Measurements from ENCODE around the gene INTS14. TPM values are rescaled to one million over a fixed set of nuclear protein-coding genes. Genes with fewer than 3 reads are reported as not detected.

INTS14 gene
- total and polyA plus RNA-seq, 3 donors from 2014 or later, result 41.7 to 71.0 (median 65.7) TPM

DNA sequence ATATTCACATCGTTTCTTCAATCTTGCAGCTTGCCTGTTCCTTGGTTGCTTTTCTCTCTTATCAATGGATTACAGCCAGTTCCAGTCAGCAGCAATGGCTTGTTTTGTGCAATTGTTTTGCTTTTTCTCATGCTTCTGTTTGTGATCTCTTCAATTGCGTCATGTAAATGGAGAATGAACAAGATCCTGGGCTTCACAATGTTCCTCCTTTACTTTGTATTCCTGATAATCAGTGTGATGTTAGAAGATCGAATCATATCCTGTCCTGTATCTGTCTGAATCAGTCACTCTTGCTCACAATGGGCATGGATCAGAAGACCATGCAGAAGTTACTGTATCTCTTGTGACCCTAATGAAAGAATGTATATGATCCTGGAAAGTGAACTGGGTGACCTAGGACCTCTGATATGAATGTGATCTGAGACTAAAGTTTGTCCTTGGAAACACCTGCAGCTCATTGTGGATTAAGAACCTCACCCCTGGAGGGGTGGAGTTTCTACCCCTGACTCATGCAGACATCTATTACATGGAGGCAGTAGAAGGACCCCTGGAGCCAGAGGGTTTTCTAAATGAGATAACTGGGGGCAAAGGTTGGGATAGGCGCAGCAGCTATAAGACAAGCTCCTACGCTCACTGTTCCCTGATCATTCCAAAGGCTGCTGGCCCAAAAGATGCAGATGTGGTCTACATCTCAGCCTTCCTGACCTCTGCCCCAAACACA lies 43.0 kb upstream of the INTS14 start:
- Histone ChIP-seq H3K27ac (no peak overlapping the region), H3K9me3 (no peaks in the 10 kb centered on the region), H3K4me1 (no peaks in the 10 kb centered on the region), H3K4me3 (no peak overlapping the region), H3K27me3 (no peaks in the 10 kb centered on the region), H3K36me3 (ENCODE audit: low read depth, missing control alignments) (no peaks in the 10 kb centered on the region)
- TF ChIP-seq, protein P1, sequence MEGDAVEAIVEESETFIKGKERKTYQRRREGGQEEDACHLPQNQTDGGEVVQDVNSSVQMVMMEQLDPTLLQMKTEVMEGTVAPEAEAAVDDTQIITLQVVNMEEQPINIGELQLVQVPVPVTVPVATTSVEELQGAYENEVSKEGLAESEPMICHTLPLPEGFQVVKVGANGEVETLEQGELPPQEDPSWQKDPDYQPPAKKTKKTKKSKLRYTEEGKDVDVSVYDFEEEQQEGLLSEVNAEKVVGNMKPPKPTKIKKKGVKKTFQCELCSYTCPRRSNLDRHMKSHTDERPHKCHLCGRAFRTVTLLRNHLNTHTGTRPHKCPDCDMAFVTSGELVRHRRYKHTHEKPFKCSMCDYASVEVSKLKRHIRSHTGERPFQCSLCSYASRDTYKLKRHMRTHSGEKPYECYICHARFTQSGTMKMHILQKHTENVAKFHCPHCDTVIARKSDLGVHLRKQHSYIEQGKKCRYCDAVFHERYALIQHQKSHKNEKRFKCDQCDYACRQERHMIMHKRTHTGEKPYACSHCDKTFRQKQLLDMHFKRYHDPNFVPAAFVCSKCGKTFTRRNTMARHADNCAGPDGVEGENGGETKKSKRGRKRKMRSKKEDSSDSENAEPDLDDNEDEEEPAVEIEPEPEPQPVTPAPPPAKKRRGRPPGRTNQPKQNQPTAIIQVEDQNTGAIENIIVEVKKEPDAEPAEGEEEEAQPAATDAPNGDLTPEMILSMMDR (IDR thresholded peaks at IDR 0.05), result no peak
- no peak for TF ChIP-seq POLR2A (IDR thresholded peaks at IDR 0.05)
- 67 to 74% methylated on average over 5 of the region's 5 CpGs for WGBS, 2 donors
- intact Hi-C loops (cut with DNase I; ENCODE audit: low total_unique reads), result no loop called here
- DNase-seq, result no peak

DNA sequence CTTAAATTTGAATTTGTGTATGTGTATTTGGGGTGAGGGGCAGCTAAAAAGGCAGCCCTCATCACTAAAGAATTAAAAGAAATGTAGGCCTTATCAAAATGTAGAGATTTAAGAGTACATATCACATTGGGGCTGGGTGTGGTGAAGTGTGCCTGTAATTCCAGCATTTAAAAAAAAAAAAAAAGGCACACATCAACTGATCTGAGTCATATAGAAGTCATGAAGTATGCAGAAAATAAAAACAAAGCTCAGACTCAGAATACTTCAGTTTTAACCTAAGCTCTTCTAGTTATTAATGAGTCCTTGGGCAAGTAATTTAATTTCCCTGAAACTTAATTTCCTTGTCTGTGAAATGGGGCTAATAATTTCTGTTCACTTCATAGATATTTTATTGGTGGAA lies 42.4 kb upstream of the INTS14 start:
- intact Hi-C loops (cut with DNase I; ENCODE audit: low total_unique reads), result no loop called here
- no peak for TF ChIP-seq POLR2A (IDR thresholded peaks at IDR 0.05)
- TF ChIP-seq, protein P1 (IDR thresholded peaks at IDR 0.05), result no peak
- no peak for DNase-seq
- Histone ChIP-seq H3K4me3 (no peak overlapping the region), H3K4me1 (no peaks in the 10 kb centered on the region), H3K27ac (no peak overlapping the region), H3K9me3 (no peaks in the 10 kb centered on the region), H3K36me3 (ENCODE audit: low read depth, missing control alignments) (no peaks in the 10 kb centered on the region), H3K27me3 (no peaks in the 10 kb centered on the region)

DNA sequence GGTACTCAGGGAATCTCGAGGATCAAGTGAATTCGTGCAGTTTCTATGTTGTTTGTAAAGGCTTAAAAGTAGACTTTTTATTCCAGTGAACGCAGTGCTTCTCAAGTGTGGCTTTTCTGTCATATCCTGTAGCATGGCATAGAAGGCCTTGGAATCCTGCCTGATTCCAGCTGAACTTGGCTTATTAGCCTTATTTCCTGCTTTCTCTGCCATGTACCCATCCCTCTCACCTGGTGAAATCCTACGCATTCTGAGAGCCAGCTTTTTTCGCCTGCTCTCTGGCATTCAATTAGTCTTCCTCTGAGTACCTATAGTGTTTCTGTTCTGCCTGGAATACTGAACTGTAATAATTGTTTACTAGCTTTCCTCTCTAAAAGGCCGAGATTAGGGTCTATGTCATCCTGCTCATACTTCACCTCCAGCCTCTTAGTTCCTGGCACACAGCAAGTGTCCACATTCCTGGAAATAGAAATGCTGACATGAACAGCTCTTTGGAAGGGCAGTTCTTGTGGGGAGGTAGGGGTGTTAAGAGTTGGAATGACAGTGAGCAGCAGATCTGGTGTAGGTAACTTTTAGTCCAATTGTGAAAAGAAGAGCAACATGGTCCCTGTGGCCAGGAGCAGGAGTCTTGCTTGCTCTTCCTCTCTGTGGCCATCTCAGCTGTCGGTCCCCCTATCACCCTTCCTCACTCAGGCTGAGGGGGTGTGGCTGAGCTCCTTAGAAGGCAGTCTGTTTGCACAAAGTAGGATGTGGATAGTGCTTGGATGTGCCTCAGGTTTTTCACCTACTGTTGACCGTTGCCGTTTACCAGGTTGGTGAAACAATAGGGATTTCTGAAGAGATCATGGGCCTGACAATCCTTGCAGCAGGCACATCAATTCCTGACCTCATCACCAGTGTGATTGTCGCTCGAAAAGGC lies 41.2 kb upstream of the INTS14 start:
- intact Hi-C loops (cut with DNase I; ENCODE audit: low total_unique reads), result no loop called here
- WGBS, 2 donors, result 77 to 87% methylated on average over 11 of the region's 11 CpGs
- Histone ChIP-seq H3K9me3 (no peaks in the 10 kb centered on the region), H3K27ac (no peak overlapping the region), H3K4me3 (no peak overlapping the region), H3K4me1 (no peaks in the 10 kb centered on the region), H3K36me3 (ENCODE audit: low read depth, missing control alignments) (no peaks in the 10 kb centered on the region), H3K27me3 (no peaks in the 10 kb centered on the region)
- DNase-seq, result no peak
- no peak for TF ChIP-seq POLR2A (IDR thresholded peaks at IDR 0.05)
- TF ChIP-seq, protein P1 (IDR thresholded peaks at IDR 0.05), result no peak

DNA sequence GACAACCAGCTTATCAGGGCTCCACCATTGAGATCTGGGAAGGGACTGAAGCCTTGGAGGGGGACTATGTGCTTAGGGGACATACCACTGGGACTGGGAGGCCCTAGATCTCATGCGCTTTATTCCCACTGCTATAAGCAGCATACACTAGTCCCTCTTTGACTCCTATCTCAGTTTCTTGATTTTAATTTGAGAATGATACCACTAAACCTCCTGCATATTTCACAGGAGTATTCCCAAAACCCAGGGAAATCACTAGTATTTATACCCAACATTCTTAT lies 40.1 kb upstream of the INTS14 start:
- no peaks in the 10 kb centered on the region for H3K9me3 ChIP-seq
- no peaks in the 10 kb centered on the region for H3K27me3 ChIP-seq
- no peak overlapping the region for H3K4me3 ChIP-seq
- intact Hi-C loops (cut with DNase I; ENCODE audit: low total_unique reads), result no loop called here
- TF ChIP-seq, protein P1 (IDR thresholded peaks at IDR 0.05), result no peak
- no peak for TF ChIP-seq POLR2A (IDR thresholded peaks at IDR 0.05)
- DNase-seq, result no peak
- 90 to 95% methylated on average over 1 of the region's 1 CpG for WGBS, 2 donors
- no peak overlapping the region for H3K27ac ChIP-seq
- no peaks in the 10 kb centered on the region for H3K36me3 ChIP-seq (ENCODE audit: low read depth, missing control alignments)
- H3K4me1 ChIP-seq, result no peaks in the 10 kb centered on the region

Data from testis (tissue), 3 donors.